ENCODE data around the gene IFITM1.

DNA sequence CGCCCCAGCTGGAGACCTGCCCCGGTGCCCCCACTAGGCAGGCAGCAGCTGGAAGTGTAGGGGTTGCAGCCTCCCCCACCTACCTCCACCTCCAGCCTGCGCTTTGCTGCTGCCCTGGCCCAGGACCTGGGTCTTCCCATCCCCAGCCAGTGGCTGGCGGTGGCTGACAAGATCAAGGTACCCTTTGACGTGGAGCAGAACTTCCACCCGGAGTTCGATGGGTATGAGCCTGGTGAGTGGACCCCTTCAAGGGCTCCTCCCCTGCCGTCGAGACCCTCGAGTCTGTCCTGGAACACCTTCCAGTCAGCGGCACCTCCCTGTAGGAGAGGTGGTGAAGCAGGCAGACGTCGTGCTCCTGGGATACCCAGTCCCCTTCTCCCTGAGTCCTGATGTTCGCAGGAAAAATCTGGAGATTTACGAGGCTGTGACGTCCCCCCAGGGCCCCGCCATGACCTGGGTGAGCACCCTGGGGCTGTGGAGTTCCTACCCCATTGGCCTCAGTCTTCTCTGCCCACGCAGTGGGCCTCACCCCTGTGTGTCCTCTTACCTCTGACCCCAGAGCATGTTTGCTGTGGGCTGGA, 20.5 kb upstream of the IFITM1 start:
- TF ChIP-seq CTCF (IDR thresholded peaks at IDR 0.05) (no peak), POLR2AphosphoS5 (IDR thresholded peaks at IDR 0.05; ENCODE audit: insufficient read depth in 1 of 2, low read depth in 1 of 2) (no peak), POLR2A (IDR thresholded peaks at IDR 0.05) (no peak)

All from vagina (tissue), 2 donors.